Gastrocnemius medialis (tissue), 4 donors: ENCODE measurements around the gene RNF4. TPM values are rescaled to one million over a fixed set of nuclear protein-coding genes. Genes with fewer than 3 reads are reported as not detected.

Experiments used
- ATAC-seq, 2 donors: fragments of 150-250 bp; one replicate each; pipeline ENCODE4 v1.9.1; 2016
- DNase-seq, 2 donors: peaks; one replicate each; pipeline ENCODE4 v3.0.0-alpha.2; 2019
- H3K27ac ChIP-seq, 4 donors: fragments of 200-600 bp; sonication (generic); 1 replicate in 1 of 4; 2 replicates in 3 of 4; pipeline ENCODE4 v1.5.1; 2016 to 2018; ENCODE audit warnings: mild to moderate bottlenecking in 2 of 4, moderate library complexity in 1 of 4
- H3K27me3 ChIP-seq, 3 donors: fragments of 200-600 bp; sonication (generic) in 2 of 3; 1 replicate in 1 of 3; 2 replicates in 2 of 3; pipeline versions ENCODE4 v1.5.1 to v1.6.0; 2016 to 2019; ENCODE audit warnings: mild to moderate bottlenecking in 1 of 3, moderate library complexity in 1 of 3
- H3K36me3 ChIP-seq, 2 donors: fragments of 200-600 bp; sonication (generic) in 1 of 2; one replicate each; pipeline ENCODE4 v1.5.1; 2017 to 2018
- H3K4me1 ChIP-seq, 2 donors: fragments of 200-600 bp; sonication (generic) in 1 of 2; one replicate each; pipeline ENCODE4 v1.5.1; 2016 to 2017; ENCODE audit warnings: mild to moderate bottlenecking in 2 of 2
- H3K4me3 ChIP-seq, 4 donors: fragments of 200-600 bp; sonication (generic) in 3 of 4; 1 replicate in 1 of 4; 2 replicates in 3 of 4; pipeline ENCODE4 v1.5.1; 2016 to 2019; ENCODE audit warnings: mild to moderate bottlenecking in 2 of 4
- H3K9me3 ChIP-seq, 3 donors: fragments of 200-600 bp; sonication (generic) in 2 of 3; 1 replicate in 1 of 3; 2 replicates in 2 of 3; pipeline ENCODE4 v1.5.1; 2016 to 2019
- CTCF ChIP-seq, 5 experiments: fragments of 450-650 bp in 3 of 5; fragments of 200-600 bp in 2 of 5; sonication (generic) in 2 of 5; IDR thresholded peaks in 4 of 5; conservative IDR thresholded peaks in 1 of 5; 1 replicate in 4 of 5; 2 replicates in 1 of 5; pipeline ENCODE4 v1.5.1; 2016 to 2019; ENCODE audit warnings: antibody characterized with exemption in 5 of 5, mild to moderate bottlenecking in 3 of 5, moderate library complexity in 3 of 5
- POLR2A ChIP-seq, 2 donors: fragments of 450-650 bp; IDR thresholded peaks; one replicate each; pipeline ENCODE4 v1.6.1; 2017; ENCODE audit warnings: antibody characterized with exemption in 2 of 2, mild to moderate bottlenecking in 2 of 2, moderate library complexity in 2 of 2
- in situ Hi-C, 4 donors: fragments of 200-750 bp; cut with MboI; loops; one replicate each; pipeline versions ENCODE4 v1.15.0 to v1.8.0; 2017; ENCODE audit warnings: low sequenced_read_pairs in 4 of 4
- intact Hi-C: fragments of 100-400 bp; cut with DNase I; formaldehyde crosslinking; loops from one replicate; pipeline ENCODE4 v1.15.1; 2023; ENCODE audit warnings: low total_unique reads
- total RNA-seq, 4 donors: library from RNA; depleted of rRNA; stranded (reverse); fragments of >200 nt; gene quantifications; one replicate each; pipeline versions ENCODE4 v1.1.0 to v1.2.3, GENCODE V29; 2016

The RNF4 gene
- total RNA-seq, result 10 to 100 TPM; 21.7 to 48.7 (median 34.7) TPM

- intact Hi-C loops (loop anchor here (1.0 to 10.0 kb wide), 4 partner anchors 50 to 464 kb away; partner anchors contain the start of genes CFAP99, FAM193A, MXD4 and NELFA), in situ Hi-C loops (loop anchor here in 3 of 4 donors (10.0 to 25.0 kb wide), 2 partner anchors 244 to 256 kb away; no protein-coding TSS in a partner anchor)
- no peaks in the 10 kb centered on the region for H3K27me3 ChIP-seq
- ATAC-seq (peak; percentile 98), DNase-seq (peak; percentile 94 to 97)
- peaks cover 0 to 13% of the 10 kb centered on the region in 2 donors for H3K36me3 ChIP-seq
- H3K4me1 ChIP-seq, result peaks cover 26 to 27% of the 10 kb centered on the region in 2 donors
- H3K27ac ChIP-seq, result peak within 1 kb of the TSS; percentile 88 to 98 (median 94)
- TF ChIP-seq CTCF (IDR thresholded peaks at IDR 0.05 in 4 of 5, conservative IDR thresholded peaks at IDR 0.05 in 1 of 5) (no peak), POLR2A (IDR thresholded peaks at IDR 0.05) (peak; percentile 75 to 81)
- no peaks in the 10 kb centered on the region for H3K9me3 ChIP-seq
- peak within 1 kb of the TSS; percentile 81 to 89 (median 88) for H3K4me3 ChIP-seq
These were observed at the start of gene RNF4 for GRCh38 chr4:2468456-2469191. RNF4 (plus strand) TSS chr4:2469106; CDS start chr4:2490494, 21,388 bp downstream.

GRCh38 chr4:2419814-2420213, 49.1 kb upstream of the RNF4 start:
- Histone ChIP-seq H3K4me1 (peaks cover 12 to 20% of the 10 kb centered on the region in 2 donors), H3K27me3 (peaks cover 0 to 23% (median 15%) of the 10 kb centered on the region in 3 donors), H3K4me3 (no peak overlapping the region), H3K27ac (no peak overlapping the region), H3K9me3 (no peaks in the 10 kb centered on the region), H3K36me3 (no peaks in the 10 kb centered on the region)
- DNase-seq (no peak), ATAC-seq (no peak)
- TF ChIP-seq CTCF (IDR thresholded peaks at IDR 0.05 in 4 of 5, conservative IDR thresholded peaks at IDR 0.05 in 1 of 5) (no peak), POLR2A (IDR thresholded peaks at IDR 0.05) (no peak)
- intact Hi-C loops, result loop anchor here (2.0 to 10.0 kb wide), 5 partner anchors 49 to 695 kb away; partner anchors contain the start of genes FAM193A, MXD4, RNF4 and TACC3
- in situ Hi-C loops, result loop anchor here in 3 of 4 donors (10.0 to 25.0 kb wide), 2 partner anchors 183 to 545 kb away; partner anchors contain the start of genes HAUS3 (in 2 of the 3), POLN (in 2 of the 3), GRK4 (in 1 of the 3) and NOP14 (in 1 of the 3)

- peaks cover 7 to 14% of the 10 kb centered on the region in 2 donors for H3K4me1 ChIP-seq
- no peaks in the 10 kb centered on the region for H3K36me3 ChIP-seq
- no peaks in the 10 kb centered on the region for H3K9me3 ChIP-seq
- TF ChIP-seq CTCF (IDR thresholded peaks at IDR 0.05 in 4 of 5, conservative IDR thresholded peaks at IDR 0.05 in 1 of 5) (no peak), POLR2A (IDR thresholded peaks at IDR 0.05) (no peak)
- DNase-seq, result no peak
- peaks cover 0 to 16% (median 15%) of the 10 kb centered on the region in 3 donors for H3K27me3 ChIP-seq
- in situ Hi-C loops (loop anchor here in 3 of 4 donors (10.0 to 25.0 kb wide), 2 partner anchors 185 to 543 kb away; partner anchors contain the start of genes HAUS3 (in 2 of the 3), POLN (in 2 of the 3), GRK4 (in 1 of the 3) and NOP14 (in 1 of the 3)), intact Hi-C loops (no loop called here)
- ATAC-seq, result no peak
- no peak overlapping the region for H3K27ac ChIP-seq
- no peak overlapping the region for H3K4me3 ChIP-seq
These were observed 47.0 kb upstream of the RNF4 start for GRCh38 chr4:2421928-2422327.

- in situ Hi-C loops, result loop anchor here in 3 of 4 donors (10.0 to 25.0 kb wide), 2 partner anchors 186 to 542 kb away; partner anchors contain the start of genes HAUS3 (in 2 of the 3), POLN (in 2 of the 3), GRK4 (in 1 of the 3) and NOP14 (in 1 of the 3)
- Histone ChIP-seq H3K4me3 (no peak overlapping the region), H3K4me1 (peaks cover 4 to 7% of the 10 kb centered on the region in 2 donors), H3K36me3 (no peaks in the 10 kb centered on the region), H3K27me3 (peaks cover 0 to 15% (median 8%) of the 10 kb centered on the region in 3 donors), H3K9me3 (no peaks in the 10 kb centered on the region), H3K27ac (no peak overlapping the region)
- intact Hi-C loops, result no loop called here
- ATAC-seq (no peak), DNase-seq (no peak)
- TF ChIP-seq POLR2A (IDR thresholded peaks at IDR 0.05), result no peak
- TF ChIP-seq CTCF (IDR thresholded peaks at IDR 0.05 in 4 of 5, conservative IDR thresholded peaks at IDR 0.05 in 1 of 5), result no peak
These were observed 45.8 kb upstream of the RNF4 start for GRCh38 chr4:2423066-2423465.
